ENCODE results near the gene FAM236C. TPM values are rescaled to one million over a fixed set of nuclear protein-coding genes. Genes with fewer than 3 reads are reported as not detected.
A peak's percentile ranks its signal among the peaks of the same experiment; 100 is the strongest.
"Not testable (repeated sequence)": the region's sequence is repeated elsewhere in the genome, so short reads cannot be mapped to it uniquely, and the experiment has no call there.

Gene FAM236C
- not detected for total RNA-seq

DNA sequence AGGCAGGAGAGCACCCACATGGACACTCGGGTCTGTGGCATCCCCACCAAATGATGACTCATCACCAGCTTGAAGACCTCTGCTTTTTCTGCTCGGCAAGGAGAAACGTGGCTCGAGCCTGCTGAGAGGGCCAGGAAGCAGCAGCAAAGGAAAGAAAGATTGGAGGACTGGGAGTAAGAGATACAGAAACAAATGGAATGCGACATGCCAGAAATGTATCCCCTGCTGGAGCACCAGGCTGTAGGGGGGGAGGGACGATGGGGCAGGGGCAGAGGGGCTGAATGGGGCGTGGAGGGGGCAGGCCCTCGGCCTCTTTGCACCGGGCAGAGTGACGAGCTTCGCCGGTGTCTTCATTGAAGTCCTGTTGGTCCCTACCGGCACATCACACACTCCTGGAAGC, at the start of gene FAM236C:
Gene FAM236C, plus strand, starts transcription at position 301 of the 400 bp plus-strand sequence. CDS start 100 bp downstream, outside the sequence.
- intact Hi-C loops (cut with DNase I); H3K4me1 ChIP-seq; DNase-seq (ENCODE audit: low spot score in 2 of 2); H3K36me3 ChIP-seq; H3K27ac ChIP-seq; H3K4me3 ChIP-seq; H3K27me3 ChIP-seq; H3K9me3 ChIP-seq: not testable (repeated sequence)

GRCh38 chrX:72882898-72883297, 29.5 kb upstream of the FAM236C start:
- H3K4me1 ChIP-seq; H3K36me3 ChIP-seq; H3K9me3 ChIP-seq; DNase-seq (ENCODE audit: low spot score in 2 of 2); H3K4me3 ChIP-seq; H3K27me3 ChIP-seq; H3K27ac ChIP-seq; intact Hi-C loops (cut with DNase I): not testable (repeated sequence)

GRCh38 chrX:72889740-72890139, 22.7 kb upstream of the FAM236C start:
- H3K27me3 ChIP-seq; intact Hi-C loops (cut with DNase I); DNase-seq (ENCODE audit: low spot score in 2 of 2): not testable (repeated sequence)

DNA sequence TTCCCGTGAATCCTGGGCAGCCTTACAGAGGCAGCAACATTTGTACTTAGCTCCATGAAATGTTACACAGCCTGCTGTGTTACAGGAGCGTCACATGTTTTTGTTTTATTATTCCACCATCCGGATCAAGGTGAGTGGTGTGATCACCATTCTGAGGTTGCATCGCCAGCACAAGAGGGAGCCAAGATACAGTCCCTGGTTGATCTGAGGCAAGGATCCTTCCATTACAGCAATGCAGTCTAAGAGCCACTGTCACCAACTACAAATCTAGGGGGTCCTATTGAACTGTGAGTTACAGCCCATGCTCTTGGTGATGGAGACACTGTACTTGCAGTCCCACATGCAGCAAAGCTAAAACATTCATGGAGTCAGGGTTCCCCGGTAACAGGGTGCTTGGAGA, 3.7 kb downstream of the FAM236C start:
- intact Hi-C loops (cut with DNase I); H3K4me3 ChIP-seq; H3K4me1 ChIP-seq; H3K36me3 ChIP-seq; H3K27me3 ChIP-seq; H3K9me3 ChIP-seq; H3K27ac ChIP-seq: not testable (repeated sequence)
- DNase-seq (ENCODE audit: low spot score in 2 of 2), result peak in 1 of 2 donors; percentile 27

More at GRCh38 chrX:72889740-72890139, 22.7 kb upstream of the FAM236C start:
- not testable (repeated sequence) for H3K4me1 ChIP-seq, H3K36me3 ChIP-seq, H3K27ac ChIP-seq, H3K4me3 ChIP-seq, H3K9me3 ChIP-seq

GRCh38 chrX:72932283-72932682, 19.9 kb downstream of the FAM236C start:
- DNase-seq (ENCODE audit: low spot score in 2 of 2); H3K27me3 ChIP-seq; H3K27ac ChIP-seq; H3K9me3 ChIP-seq; H3K4me1 ChIP-seq; intact Hi-C loops (cut with DNase I); H3K4me3 ChIP-seq; H3K36me3 ChIP-seq: not testable (repeated sequence)

GRCh38 chrX:72936455-72936854, 24.0 kb downstream of the FAM236C start:
- H3K27me3 ChIP-seq; H3K36me3 ChIP-seq; H3K4me3 ChIP-seq; H3K27ac ChIP-seq; intact Hi-C loops (cut with DNase I); H3K4me1 ChIP-seq; DNase-seq (ENCODE audit: low spot score in 2 of 2); H3K9me3 ChIP-seq: not testable (repeated sequence)

GRCh38 chrX:72936882-72937455, 24.6 kb downstream of the FAM236C start:
- H3K27ac ChIP-seq; H3K4me3 ChIP-seq; H3K27me3 ChIP-seq; H3K4me1 ChIP-seq; intact Hi-C loops (cut with DNase I); H3K36me3 ChIP-seq; DNase-seq (ENCODE audit: low spot score in 2 of 2); H3K9me3 ChIP-seq: not testable (repeated sequence)

GRCh38 chrX:72937906-72938305, 25.5 kb downstream of the FAM236C start, which contains the start of gene FAM236A:
TSS of gene FAM236A (plus strand) at chrX:72938206. CDS start at chrX:72938263, 57 bp downstream.
- H3K27me3 ChIP-seq; DNase-seq (ENCODE audit: low spot score in 2 of 2); H3K4me3 ChIP-seq; intact Hi-C loops (cut with DNase I); H3K4me1 ChIP-seq; H3K9me3 ChIP-seq; H3K27ac ChIP-seq; H3K36me3 ChIP-seq: not testable (repeated sequence)

DNA sequence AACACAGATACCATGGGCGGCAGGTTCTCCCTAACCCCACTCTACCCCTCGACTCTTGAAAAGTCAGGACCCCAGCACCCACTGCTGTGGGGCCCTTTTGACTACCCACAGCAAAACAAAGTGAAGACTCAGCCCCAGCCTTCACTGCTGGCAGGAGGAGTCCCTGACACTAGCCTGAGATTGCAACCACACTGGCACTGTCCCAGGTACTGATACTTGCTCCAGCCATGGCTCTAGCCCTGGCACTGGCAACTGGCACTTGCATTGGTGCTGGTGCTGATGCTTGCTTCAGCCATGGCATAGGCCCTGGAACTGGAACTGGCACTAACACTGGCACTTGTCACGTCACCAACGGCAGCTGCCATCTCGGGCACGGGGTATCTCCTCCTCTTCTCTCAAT, 29.9 kb downstream of the FAM236C start:
- DNase-seq (ENCODE audit: low spot score in 2 of 2); intact Hi-C loops (cut with DNase I); H3K27ac ChIP-seq; H3K9me3 ChIP-seq; H3K4me3 ChIP-seq; H3K27me3 ChIP-seq; H3K36me3 ChIP-seq; H3K4me1 ChIP-seq: not testable (repeated sequence)

DNA sequence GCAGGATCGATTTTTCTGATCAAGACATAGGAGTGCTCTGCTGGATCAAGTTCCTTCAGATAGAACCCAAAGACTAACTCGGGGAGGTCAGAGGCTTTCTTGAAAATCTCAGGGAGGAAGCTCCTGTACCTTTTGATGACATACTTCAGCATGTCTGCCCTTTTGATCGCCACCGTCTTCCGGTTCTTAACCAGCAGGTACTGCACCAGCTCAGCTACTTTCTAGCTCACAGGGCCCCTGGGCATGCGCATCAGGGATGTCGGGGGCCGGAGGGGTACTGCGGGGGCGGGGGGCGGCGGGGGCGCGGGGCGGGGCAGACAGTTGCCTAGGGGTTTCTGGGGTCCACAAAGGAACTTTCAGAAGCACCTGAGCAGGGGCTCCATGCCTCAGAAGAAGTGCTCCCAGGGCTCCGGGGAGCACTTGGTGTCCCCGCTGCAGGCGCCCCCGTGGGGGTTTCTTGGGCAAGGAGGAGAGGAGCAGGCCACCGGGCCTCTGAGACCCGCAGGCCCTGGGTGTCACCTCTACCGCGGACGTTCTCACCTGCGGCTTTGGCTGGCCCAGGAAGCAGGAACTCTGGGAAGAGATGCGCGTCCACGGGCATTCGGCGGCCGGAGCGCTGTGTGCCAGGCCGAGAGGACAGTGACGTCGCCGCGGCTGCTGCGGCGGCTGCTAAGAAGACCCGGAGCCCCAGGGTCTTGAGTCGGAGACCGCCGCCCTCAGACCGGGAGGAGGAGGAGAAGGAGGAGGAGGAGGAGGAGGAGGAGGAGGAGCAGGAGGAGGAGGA, 30.8 kb downstream of the FAM236C start:
- H3K4me1 ChIP-seq; H3K27ac ChIP-seq; H3K36me3 ChIP-seq; H3K4me3 ChIP-seq; H3K9me3 ChIP-seq; intact Hi-C loops (cut with DNase I); DNase-seq (ENCODE audit: low spot score in 2 of 2); H3K27me3 ChIP-seq: not testable (repeated sequence)

DNA sequence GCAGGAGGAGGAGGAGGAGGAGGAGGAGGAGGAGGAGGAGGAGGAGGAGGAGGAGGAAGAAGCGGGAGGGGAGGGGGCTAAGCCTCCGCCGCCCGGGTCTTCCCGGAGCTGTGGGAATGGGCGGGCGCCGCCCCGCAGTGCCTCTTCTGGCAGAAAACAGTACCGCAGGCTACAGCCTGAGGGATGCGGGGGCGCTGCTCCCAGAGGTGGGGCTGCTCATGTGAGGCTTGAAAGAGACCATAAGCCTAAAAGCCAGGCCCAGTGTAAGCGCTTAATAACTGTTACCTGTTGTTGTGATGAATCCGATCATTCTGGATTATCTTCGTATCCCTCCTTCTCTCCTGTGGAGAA, 31.4 kb downstream of the FAM236C start, which contains the start of gene DMRTC1:
Gene DMRTC1, minus strand, starts transcription at position 19 of the 351 bp plus-strand sequence. CDS start 68,143 bp downstream, outside the sequence.
- H3K9me3 ChIP-seq; H3K27me3 ChIP-seq; H3K4me3 ChIP-seq; H3K36me3 ChIP-seq; H3K27ac ChIP-seq; intact Hi-C loops (cut with DNase I); H3K4me1 ChIP-seq; DNase-seq (ENCODE audit: low spot score in 2 of 2): not testable (repeated sequence)

GRCh38 chrX:72959971-72960370, 47.6 kb downstream of the FAM236C start:
- H3K27me3 ChIP-seq; H3K4me3 ChIP-seq; H3K27ac ChIP-seq; H3K4me1 ChIP-seq; H3K36me3 ChIP-seq; intact Hi-C loops (cut with DNase I); H3K9me3 ChIP-seq; DNase-seq (ENCODE audit: low spot score in 2 of 2): not testable (repeated sequence)
